ENCODE data around the gene DCANP1. TPM values are rescaled to one million over a fixed set of nuclear protein-coding genes. Genes with fewer than 3 reads are reported as not detected.
"Not testable (repeated sequence)": the region's sequence is repeated elsewhere in the genome, so short reads cannot be mapped to it uniquely, and the experiment has no call there.

The DCANP1 gene, protein sequence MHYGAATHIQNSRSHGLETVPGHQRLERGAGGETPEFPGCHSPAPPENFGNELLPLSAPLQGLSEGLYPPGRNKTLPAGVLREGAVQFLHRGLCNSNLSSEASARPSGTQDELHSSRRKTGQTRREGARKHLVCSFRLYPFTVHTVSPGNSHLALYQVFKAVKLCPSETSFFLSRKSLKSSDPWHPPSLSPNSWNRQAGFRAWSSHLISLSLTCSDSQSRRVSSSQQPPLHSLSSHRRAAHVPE
- not detected for total RNA-seq
- long read RNA-seq = 0 reads

DNA sequence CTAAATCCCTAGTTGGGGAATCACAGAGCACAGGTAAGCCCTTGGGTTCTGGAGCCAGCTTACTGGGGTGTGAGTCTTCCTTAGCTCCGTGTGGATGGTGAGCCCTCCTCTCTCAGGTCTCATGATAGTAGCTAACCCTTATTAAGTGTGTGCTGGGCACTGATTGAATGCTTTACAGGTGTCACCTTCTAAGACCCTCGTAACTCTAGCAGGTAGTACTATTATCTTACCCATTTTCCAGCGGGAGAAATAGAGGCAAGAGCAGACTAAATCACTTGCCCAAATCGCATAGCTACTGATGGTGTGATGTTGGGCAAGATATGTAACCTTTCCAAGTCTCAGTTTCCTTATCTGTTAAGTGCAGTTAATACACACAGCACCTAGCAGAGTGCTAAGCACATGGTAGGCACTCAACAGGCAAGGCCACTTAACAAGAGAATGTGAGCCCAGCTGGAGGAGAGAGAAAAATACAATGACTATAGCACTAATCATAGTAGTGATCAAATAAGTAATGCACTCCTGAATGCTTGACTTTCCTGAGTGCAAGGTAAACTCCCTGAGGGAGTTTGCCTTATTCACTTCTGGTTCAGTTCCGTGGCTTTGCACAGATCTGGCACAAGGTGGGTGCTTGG lies at the start of gene DCANP1:
Gene DCANP1 (minus strand): TSS at position 51 of the 632 bp plus-strand sequence. CDS start 240 bp downstream, outside the sequence.
- intact Hi-C loops (cut with DNase I) = no loop called here
- ATAC-seq = no peak

DNA sequence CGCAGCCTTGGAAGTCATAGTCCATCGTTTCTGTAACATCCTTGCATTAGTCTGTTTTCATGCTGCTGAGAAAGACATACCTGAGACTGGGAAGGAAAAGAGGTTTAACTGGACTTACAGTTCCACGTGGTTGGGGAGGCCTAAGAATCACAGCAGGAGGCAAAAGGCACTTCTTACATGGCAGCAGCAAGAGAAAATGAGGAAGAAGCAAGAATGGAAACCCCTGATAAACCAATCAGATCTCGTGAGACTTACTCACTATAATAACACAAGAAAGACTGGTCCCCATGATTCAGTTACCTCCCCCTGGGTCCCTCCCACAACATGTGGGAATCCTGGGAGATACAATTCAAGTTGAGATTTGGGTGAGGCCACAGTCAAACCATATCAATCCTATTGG lies 48.4 kb upstream of the DCANP1 start:
- intact Hi-C loops (cut with DNase I); DNase-seq; ATAC-seq: not testable (repeated sequence)

More for the DNA sequence above, at the start of gene DCANP1:
- DNase-seq = no peak

DNA sequence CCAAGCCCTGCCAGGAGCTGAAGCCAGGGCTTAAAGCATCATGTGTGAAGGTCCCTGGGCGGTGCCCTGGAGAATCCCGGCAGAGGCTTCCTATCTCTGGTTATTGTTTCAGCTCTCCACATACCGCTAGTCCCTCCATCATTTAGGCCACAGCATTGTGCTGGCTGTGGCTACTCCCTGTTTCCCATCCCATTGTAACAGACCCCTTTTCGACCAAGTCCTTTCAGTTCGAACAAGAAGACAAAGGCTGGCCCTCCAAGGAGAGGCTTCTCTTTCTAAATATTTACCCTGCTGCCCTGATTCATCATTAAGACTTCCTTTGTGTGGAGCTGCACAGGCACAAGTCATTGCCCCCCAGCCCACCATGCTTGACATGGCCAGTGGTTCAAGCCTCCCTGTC lies 47.0 kb upstream of the DCANP1 start:
- intact Hi-C loops (cut with DNase I) = no loop called here
- no peak for DNase-seq
- no peak for ATAC-seq

DNA sequence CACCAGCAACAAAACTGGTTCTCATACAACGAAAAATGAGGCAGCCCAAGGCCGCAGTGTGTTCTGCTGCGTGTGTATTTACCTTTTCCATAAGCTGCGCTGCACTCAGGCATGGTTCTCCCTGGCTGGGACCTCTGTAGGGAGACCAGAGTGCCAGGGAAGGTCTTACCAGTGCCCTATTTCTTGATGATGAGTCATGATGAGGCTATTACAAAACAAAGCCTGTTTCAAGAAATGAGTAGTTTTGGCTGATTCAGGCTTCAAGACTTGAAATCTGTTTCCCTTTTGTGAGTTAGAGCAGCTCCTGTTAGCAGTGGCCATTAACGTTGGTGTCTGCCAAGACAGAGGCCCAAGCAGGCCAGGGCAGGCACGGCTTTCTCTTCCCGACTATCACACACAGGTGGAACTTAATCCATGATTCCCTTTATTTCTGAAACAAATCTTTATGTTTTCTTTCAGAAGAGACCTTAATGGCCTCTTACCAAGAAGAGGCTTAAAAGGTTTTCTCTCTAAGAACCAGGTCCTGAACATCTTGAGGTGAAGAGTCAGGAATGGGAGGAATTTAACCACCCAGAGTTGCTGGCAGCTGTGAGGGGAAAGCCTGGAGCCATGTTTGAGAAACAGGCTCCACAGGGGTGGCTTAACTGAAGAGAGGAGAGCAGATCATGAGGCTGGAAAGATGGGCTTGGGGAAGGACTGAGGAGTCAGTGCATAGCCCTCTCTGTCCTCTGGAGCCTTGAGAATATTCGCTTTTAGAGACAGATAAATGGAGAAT lies 46.4 kb upstream of the DCANP1 start:
- DNase-seq (no peak), ATAC-seq (peak; percentile 51 to 64)
- intact Hi-C loops (cut with DNase I) = no loop called here

DNA sequence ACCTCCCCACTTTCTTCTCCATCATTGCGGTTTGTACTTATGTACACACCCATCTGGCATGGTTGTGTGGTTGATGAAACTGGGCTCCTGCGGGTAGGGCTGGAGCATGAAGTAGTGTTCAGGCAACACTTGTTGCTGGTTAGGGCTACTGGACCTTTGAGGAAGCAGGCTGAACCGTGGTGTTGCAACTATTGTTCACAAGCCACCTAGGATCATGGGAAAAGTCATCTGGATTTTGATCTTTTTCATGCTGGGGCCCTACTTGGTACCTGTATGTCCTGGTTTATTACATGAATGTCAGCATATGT lies 45.1 kb upstream of the DCANP1 start:
- DNase-seq = no peak

DNA sequence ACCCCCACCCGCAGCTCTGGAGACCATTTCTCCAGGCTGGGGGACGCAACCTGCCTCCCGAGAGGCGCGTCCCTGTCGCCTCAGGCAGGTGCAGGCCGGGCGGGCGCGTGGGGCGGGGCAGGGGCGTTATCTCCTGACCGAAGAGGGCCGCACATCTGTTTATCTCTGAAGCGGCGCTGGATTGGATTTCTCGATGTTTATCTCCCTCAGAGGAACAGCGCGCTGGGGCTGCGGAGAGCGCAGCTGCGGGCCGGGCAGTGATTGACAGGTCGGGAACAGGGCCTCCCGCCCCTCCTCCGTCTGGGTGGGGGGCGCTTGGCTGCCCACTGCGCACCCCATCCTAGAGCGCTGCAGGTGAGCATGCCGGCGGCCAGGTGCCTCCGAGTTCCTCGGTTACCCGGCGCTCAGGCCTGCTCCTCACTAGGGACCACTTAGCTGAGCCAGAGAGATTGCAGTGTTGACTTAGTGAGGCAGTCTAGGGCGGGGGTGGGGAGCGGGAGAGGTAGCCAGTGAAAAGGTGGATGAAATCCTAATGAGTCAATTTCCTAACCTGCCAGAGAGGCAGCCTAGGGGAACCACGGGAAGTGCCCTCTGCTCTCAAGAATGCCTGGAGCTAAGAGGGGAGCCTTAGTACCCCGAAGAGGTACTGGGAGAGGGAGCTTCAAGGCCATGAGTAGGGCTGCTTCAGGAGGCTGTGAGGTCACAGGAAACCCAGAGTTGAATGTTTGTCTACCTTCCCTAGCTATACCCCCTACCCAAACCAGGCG lies 44.6 kb upstream of the DCANP1 start:
- ATAC-seq (no peak), DNase-seq (no peak)
- intact Hi-C loops (cut with DNase I) = no loop called here

More for the DNA sequence above, 45.1 kb upstream of the DCANP1 start:
- no peak for ATAC-seq
- intact Hi-C loops (cut with DNase I) = no loop called here

DNA sequence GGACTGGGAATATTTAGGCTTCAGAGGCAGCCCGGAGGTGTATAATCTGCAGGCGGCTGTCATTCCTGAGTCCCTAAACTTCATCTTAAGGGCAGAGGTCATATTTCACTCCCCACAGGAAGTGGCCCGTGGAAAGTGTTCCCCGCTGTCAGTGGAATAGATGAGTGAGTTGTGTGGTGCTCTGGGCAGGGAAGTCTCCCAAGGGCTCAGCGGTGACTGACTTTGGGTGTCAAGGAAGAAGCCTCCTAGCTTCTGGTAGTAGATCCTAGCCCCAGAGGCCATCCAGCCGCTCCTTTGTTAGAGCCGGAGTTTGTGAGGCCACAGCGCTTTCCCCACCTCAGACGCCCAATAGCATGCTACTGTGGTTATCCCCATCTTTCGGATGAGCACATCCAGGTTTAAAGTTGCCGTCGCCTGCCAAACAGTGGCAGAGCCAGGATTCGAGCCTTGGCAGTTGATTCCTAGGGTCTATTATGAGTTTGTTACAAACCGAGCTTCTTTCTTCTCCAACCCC lies 43.9 kb upstream of the DCANP1 start:
- intact Hi-C loops (cut with DNase I) = no loop called here
- ATAC-seq (no peak), DNase-seq (no peak)

DNA sequence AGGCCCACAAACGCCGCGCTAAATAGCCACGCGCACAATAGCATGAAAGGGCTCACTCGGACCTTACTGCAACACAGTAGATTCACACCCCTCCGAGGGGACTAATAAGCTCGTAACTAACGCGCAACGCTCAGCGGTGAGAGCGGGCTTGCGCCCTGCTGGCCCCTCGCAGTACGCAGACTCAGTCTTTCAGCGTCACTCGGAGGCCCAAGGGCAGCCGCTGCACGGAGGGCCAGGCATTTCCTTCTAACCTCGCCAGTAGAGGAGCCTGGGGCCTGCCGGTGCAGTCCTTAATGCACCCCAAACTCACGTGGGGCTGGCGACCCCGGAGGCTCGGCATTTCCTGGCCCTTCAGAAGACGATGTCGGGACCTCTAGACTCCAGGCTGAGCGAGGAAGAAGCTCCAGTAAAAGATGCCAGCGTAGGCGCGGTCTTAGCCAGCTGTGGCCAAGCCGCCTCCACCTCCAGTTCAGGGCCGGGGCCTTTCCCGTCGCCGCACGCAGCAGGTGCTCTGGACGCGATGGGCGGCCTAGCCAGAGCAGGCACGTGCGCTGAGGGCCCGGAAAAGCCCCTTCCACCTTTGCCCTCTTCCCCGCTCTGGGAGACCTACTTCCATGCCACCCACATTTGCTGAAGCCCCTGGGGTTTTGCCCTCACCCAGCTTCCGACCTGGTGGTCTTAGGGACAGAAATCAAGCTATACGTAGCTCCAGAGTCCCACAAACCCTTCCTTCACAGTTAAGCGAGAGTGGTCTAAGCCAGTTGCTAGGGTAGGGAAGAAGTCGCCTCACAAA lies 43.3 kb upstream of the DCANP1 start:
- no peak for DNase-seq
- intact Hi-C loops (cut with DNase I) = no loop called here
- no peak for ATAC-seq

DNA sequence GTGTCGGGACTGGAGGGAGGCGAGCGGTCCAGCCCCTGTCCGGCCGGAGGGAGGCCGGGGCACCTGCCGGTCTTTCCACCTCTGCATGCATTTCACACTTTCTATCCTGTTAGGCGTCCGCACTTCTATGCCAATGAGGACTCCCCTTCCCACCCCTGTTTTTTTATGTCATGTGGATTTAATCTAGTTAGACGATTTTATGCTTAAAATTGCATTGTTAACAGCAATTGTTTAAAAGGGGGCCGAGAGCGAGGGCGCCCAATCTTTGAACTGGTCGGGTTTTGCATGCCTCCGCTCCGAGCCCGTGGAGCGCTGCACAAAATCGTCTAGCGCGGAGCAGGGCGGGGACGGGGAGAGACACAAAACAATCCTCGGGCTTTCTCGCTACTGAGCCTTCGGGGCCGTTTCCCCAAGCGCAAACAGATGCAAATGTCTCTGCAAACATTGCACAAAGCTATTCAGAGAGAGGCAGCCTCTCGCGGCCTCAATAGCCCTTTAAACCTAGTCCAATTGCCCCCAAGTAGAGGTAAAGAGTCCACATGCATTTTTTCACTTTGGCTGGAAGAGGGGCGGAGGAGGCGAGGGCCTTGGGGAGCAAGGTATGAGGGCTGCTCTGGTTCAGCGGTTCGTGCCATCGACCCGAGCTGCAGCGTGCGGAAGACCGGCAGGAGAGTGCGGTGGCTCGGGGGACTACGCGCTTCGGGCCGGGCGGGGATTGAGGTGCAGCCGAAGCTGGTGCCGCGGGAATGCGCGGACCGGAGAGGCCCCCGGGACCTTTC lies 42.5 kb upstream of the DCANP1 start:
- ATAC-seq (no peak), DNase-seq (no peak)
- intact Hi-C loops (cut with DNase I) = no loop called here

DNA sequence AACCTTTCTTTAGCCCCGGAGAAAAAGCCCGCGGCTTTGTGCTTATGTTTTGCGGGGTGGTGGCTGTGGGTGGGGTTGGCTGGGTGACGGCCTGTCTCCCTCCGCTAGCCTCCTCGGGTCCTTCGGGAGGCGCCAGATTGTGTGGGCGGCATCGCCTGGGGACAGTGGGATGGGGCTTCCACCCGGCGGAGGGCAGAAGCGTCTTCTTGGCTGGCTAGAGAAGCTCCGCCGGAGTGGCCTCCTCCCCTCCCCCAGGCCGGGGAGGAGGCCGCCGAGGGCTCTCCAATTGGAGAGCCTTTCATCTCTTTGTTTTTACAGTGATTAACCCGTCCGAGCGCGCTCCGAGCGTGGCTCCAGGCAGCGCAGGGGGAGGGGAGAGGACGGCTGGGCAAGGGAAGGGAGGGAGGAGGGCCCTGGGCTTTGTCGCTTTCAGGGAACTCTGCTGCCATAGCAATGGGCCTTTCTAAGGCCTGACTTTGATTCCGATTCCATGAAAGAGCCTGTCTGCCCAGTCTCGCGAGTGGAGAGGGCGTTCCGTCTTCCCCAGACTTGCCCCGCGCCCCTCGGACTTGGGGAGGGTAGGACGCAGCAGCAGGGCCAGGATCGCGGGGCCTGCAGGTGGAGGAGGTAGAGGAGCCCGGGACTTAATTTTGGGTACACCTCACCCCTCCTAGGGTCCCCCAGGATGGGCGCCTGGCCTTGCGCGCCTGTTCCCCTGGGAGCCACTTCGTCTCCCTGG lies 41.7 kb upstream of the DCANP1 start:
- DNase-seq (peak; percentile 45), ATAC-seq (peak; percentile 20 to 63)
- intact Hi-C loops (cut with DNase I) = no loop called here

DNA sequence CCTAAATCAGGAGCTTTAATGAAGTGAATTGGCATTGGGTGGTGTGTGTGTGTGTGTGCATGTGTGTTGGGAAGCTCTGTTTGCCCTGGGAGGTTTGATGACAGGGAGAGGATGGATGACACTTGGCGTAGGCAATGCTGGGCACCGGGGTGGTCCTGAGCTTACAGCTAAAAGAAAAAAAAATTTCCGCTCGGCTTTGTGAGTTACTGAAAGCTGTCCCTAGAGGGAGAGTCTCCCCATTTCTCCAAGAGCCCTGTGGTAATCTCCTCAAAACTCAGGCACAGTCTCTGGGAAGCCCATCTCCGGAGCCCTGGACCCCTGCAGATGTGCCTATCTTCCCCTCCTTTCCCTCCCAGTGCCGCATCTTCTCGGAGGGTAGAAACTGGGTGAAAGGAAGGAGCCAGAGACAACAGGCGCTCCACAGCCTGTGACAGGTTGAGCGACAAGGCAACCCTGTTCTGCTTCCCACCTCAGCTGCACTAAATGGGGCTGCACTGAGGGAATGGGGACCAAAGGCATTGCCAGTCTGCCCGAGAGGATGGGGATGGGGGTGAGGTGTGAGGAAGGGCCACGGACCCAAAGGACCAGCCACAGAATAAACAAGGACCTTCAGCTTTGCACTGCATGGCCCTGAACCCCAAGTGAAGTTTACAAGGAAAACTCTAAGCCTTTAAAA lies 40.8 kb upstream of the DCANP1 start:
- no peak for DNase-seq
- no peak for ATAC-seq
- intact Hi-C loops (cut with DNase I) = no loop called here

DNA sequence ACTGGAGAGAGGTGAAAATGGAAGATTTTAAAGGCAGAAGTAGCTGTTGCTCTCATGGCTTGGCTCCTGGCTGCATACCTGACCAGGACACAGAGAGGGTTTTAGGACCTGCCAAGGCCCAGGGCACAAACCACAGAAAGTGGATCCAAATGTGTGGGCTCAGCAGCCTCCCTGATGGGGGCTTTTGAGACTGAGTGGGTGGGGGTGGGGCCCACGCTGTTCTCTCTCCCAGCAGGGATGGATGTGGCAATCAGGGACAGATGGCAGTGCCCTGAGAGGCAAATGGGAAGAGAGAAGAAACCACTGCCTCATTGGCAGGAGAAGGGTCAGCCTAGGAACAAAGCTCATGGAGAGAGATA lies 39.9 kb upstream of the DCANP1 start:
- intact Hi-C loops (cut with DNase I) = no loop called here
- ATAC-seq (no peak), DNase-seq (no peak)

DNA sequence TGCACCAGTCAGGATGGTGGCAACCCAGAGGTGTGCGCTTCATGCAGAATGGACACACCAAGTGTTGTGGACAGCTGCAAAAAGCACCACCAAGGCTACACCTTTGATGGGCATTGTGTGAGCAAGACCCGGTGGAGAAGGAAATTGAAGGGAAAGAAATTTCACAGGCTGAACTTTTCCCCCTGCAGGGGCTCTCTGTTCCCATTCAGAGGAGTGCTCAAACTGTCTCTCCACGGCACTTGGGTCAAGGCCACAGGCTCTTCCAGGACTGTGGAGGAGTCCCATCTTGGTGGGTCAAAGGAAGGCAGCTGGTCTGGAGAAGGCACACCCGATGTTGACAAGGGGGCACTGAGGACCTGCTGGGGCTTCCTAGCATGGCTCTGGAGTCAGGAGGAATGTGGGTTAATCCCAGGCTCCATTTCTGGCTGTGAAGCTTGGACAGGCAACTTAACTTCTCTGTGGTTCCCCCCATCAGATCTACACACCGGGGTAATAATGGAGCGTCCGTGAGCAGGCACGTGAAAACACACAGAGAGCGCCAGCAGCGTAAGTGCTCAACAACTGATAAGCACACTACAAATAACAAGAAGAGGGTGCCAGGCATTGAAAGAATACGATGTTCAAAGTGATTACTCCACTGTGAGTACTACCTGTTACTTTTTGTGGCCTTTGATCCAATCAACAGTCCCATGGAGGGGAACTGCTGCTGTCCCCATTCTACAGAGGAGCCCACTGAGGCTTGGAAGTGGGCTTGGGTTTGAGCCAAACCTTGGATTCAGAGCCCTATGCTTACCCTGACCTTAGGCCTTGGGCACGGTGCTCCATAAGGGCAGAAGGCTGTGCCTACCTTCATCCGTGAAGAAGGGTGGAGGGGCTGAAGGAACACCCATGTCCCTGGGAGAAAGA lies 39.2 kb upstream of the DCANP1 start:
- intact Hi-C loops (cut with DNase I) = no loop called here
- DNase-seq = no peak
- ATAC-seq = no peak

DNA sequence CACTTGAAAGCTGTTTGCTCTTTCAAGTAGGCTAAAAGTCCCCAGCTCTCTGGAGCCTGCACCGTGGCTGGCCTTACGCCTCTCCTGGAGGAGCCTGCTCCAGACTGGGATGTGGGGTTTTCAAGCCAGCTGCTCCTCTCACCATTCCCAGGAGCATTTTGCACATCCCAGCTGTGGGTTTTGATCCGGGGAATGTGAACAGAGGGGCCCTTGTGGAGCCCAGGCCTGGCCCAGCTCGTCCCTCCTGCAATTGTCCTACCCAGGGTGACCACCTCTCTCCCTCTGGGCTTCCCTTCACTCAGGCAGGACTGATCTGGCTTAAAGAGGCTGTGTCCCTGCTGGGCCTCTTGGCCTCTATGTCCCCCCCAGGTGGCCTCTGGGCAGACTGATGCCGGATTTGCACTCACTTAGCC lies 37.5 kb upstream of the DCANP1 start:
- ATAC-seq = no peak
- intact Hi-C loops (cut with DNase I) = no loop called here
- DNase-seq = no peak

DNA sequence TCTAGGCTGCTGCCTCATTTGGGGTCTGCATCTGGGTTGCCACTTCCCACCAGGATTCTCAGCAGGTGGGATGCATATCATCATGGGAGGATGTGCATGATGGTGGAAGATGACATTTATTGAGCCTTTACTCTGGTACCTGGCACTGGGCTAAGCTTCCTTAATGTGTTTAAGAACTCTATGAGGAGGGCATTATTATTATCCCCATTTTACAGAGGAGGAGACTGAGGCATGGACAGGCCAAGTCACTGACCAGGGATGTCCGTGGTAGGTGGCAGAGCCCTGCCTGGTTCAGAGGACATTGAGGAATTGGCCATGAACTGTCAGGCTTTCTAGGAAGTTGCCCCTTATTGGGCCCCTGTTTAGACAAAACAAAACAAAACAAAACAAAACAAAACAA lies 36.1 kb upstream of the DCANP1 start:
- intact Hi-C loops (cut with DNase I) = no loop called here
- DNase-seq (no peak), ATAC-seq (no peak)

DNA sequence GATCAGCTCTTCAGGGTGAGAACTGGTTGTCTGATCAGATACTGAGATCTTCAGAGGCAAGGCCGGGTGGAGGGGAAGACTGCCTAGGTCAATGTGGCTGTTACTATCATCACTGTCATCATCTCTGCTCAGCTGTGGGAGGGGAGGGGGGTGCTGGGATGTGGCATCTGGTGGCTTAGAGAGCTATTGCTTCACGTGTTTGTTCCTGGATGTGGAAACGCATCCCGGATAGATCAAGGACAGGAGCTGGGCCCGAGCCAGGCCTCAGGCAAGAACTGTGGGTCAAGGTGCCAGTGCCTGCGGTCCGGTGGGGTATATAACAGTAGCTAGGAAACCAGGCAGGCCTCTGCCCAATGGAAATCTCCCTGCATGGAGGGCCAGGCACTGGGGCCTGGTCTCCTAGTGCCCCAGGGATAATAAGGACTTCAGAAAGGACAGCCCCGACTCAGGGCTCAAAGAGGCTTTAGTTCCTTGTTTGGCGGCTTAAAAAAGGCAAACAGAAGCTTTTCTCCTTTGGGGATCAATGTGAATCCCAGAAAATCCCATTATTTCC lies 35.3 kb upstream of the DCANP1 start:
- DNase-seq (no peak), ATAC-seq (no peak)
- intact Hi-C loops (cut with DNase I) = no loop called here

Measured in left cardiac atrium (tissue), 4 donors.